Stomach smooth muscle (tissue), 2 donors: Measurements from ENCODE around the gene KLHL3.
"Not testable (repeated sequence)": the region's sequence is repeated elsewhere in the genome, so short reads cannot be mapped to it uniquely, and the experiment has no call there.

Experiments
- H3K27ac ChIP-seq: one replicate; pipeline ENCODE4 v1.7.0; 2013; ENCODE audit warnings: mild to moderate bottlenecking, low read length, inconsistent platforms
- H3K27me3 ChIP-seq, 2 donors: one replicate each; pipeline ENCODE4 v1.7.0; 2013; ENCODE audit warnings: low read length in 2 of 2; ENCODE audit not compliant: insufficient read depth in 2 of 2, control insufficient read depth in 1 of 2
- H3K36me3 ChIP-seq, 2 donors: one replicate each; pipeline ENCODE4 v1.7.0; 2013; ENCODE audit warnings: low read length in 2 of 2; ENCODE audit not compliant: control insufficient read depth in 2 of 2, insufficient read depth in 2 of 2
- H3K4me1 ChIP-seq: one replicate; pipeline ENCODE4 v1.7.0; 2013; ENCODE audit warnings: low read length; ENCODE audit not compliant: control insufficient read depth, insufficient read depth
- H3K4me3 ChIP-seq, 2 donors: one replicate each; pipeline ENCODE4 v1.7.0; 2013; ENCODE audit warnings: low read length in 2 of 2
- H3K9ac ChIP-seq, 2 donors: one replicate each; pipeline ENCODE4 v1.7.0; 2013; ENCODE audit warnings: low read length in 2 of 2, mild to moderate bottlenecking in 1 of 2
- H3K9me3 ChIP-seq, 2 donors: one replicate each; pipeline ENCODE4 v1.7.0; 2013; ENCODE audit warnings: low read length in 2 of 2; ENCODE audit not compliant: control insufficient read depth in 2 of 2
- donor health status: healthy.
- donor health status: Pancreatic carcinoma.

KLHL3 gene

GRCh38 chr5:137735555-137736284 lies at the start of gene KLHL3:
Gene KLHL3, minus strand, starts transcription at chr5:137736089. Its CDS starts 443 bp downstream, at chr5:137735646.
- Histone ChIP-seq H3K9me3 (no peaks in the 10 kb centered on the region), H3K36me3 (no peaks in the 10 kb centered on the region), H3K4me3 (peak within 1 kb of the TSS; percentile 68 to 79), H3K4me1 (peaks cover 17% of the 10 kb centered on the region), H3K27ac (peak within 1 kb of the TSS; percentile 11), H3K9ac (peak within 1 kb of the TSS; percentile 31 to 55), H3K27me3 (no peaks in the 10 kb centered on the region)

- Histone ChIP-seq H3K4me1 (no peaks in the 10 kb centered on the region), H3K9me3 (no peaks in the 10 kb centered on the region), H3K9ac (no peak overlapping the region), H3K36me3 (no peaks in the 10 kb centered on the region), H3K27ac (no peak overlapping the region), H3K4me3 (no peak overlapping the region), H3K27me3 (no peaks in the 10 kb centered on the region)
These were observed 47.2 kb upstream of the KLHL3 start for GRCh38 chr5:137782984-137783536.

GRCh38 chr5:137782055-137782454 lies 46.2 kb upstream of the KLHL3 start:
- Histone ChIP-seq H3K4me3 (no peak overlapping the region), H3K9ac (no peak overlapping the region), H3K4me1 (no peaks in the 10 kb centered on the region), H3K27ac (no peak overlapping the region), H3K9me3 (no peaks in the 10 kb centered on the region), H3K27me3 (no peaks in the 10 kb centered on the region), H3K36me3 (no peaks in the 10 kb centered on the region)

GRCh38 chr5:137778772-137779564 lies 43.1 kb upstream of the KLHL3 start:
- Histone ChIP-seq H3K4me1 (no peaks in the 10 kb centered on the region), H3K4me3 (no peak overlapping the region), H3K9ac (no peak overlapping the region), H3K36me3 (no peaks in the 10 kb centered on the region), H3K9me3 (no peaks in the 10 kb centered on the region), H3K27me3 (no peaks in the 10 kb centered on the region), H3K27ac (no peak overlapping the region)

GRCh38 chr5:137767937-137768336 lies 32.0 kb upstream of the KLHL3 start:
- H3K9me3 ChIP-seq, H3K36me3 ChIP-seq, H3K27ac ChIP-seq, H3K4me3 ChIP-seq, H3K4me1 ChIP-seq, H3K27me3 ChIP-seq, H3K9ac ChIP-seq: not testable (repeated sequence)

GRCh38 chr5:137761566-137761965 lies 25.7 kb upstream of the KLHL3 start:
- Histone ChIP-seq H3K9me3 (no peaks in the 10 kb centered on the region), H3K9ac (no peak overlapping the region), H3K27me3 (no peaks in the 10 kb centered on the region), H3K36me3 (no peaks in the 10 kb centered on the region), H3K4me3 (no peak overlapping the region), H3K27ac (no peak overlapping the region), H3K4me1 (no peaks in the 10 kb centered on the region)

- H3K9me3 ChIP-seq = no peaks in the 10 kb centered on the region
- H3K4me1 ChIP-seq = no peaks in the 10 kb centered on the region
- no peaks in the 10 kb centered on the region for H3K27me3 ChIP-seq
- H3K27ac ChIP-seq = no peak overlapping the region
- no peaks in the 10 kb centered on the region for H3K36me3 ChIP-seq
- H3K4me3 ChIP-seq = no peak overlapping the region
- no peak overlapping the region for H3K9ac ChIP-seq
These were observed 25.0 kb upstream of the KLHL3 start for GRCh38 chr5:137760719-137761516.

- Histone ChIP-seq H3K4me1 (no peaks in the 10 kb centered on the region), H3K27me3 (no peaks in the 10 kb centered on the region), H3K4me3 (no peak overlapping the region), H3K27ac (no peak overlapping the region), H3K9me3 (no peaks in the 10 kb centered on the region), H3K9ac (no peak overlapping the region), H3K36me3 (no peaks in the 10 kb centered on the region)
These were observed 24.4 kb upstream of the KLHL3 start for GRCh38 chr5:137760294-137760693.

- no peaks in the 10 kb centered on the region for H3K36me3 ChIP-seq
- no peaks in the 10 kb centered on the region for H3K4me1 ChIP-seq
- H3K27ac ChIP-seq = no peak overlapping the region
- no peaks in the 10 kb centered on the region for H3K9me3 ChIP-seq
- no peaks in the 10 kb centered on the region for H3K27me3 ChIP-seq
- H3K4me3 ChIP-seq = no peak overlapping the region
- H3K9ac ChIP-seq = no peak overlapping the region
These were observed 22.9 kb upstream of the KLHL3 start for GRCh38 chr5:137758715-137759306.

GRCh38 chr5:137758121-137758520 lies 22.2 kb upstream of the KLHL3 start:
- no peaks in the 10 kb centered on the region for H3K4me1 ChIP-seq
- H3K9me3 ChIP-seq = no peaks in the 10 kb centered on the region

More at GRCh38 chr5:137758121-137758520, 22.2 kb upstream of the KLHL3 start:
- Histone ChIP-seq H3K27ac (no peak overlapping the region), H3K27me3 (no peaks in the 10 kb centered on the region), H3K9ac (no peak overlapping the region), H3K36me3 (no peaks in the 10 kb centered on the region), H3K4me3 (no peak overlapping the region)
